Parathyroid adenoma (tissue), 2 donors: ENCODE measurements around the gene SHROOM3.

Experiments used
- H2AFZ ChIP-seq: fragments of 300-600 bp; sonication (generic); one replicate; pipeline ENCODE4 v1.7.0; 2017; ENCODE audit warnings: antibody characterized with exemption, mild to moderate bottlenecking
- H3K27ac ChIP-seq: fragments of 300-600 bp; sonication (generic); one replicate; pipeline ENCODE4 v1.7.0; 2017
- H3K27me3 ChIP-seq: fragments of 300-600 bp; sonication (generic); one replicate; pipeline ENCODE4 v1.7.0; 2017; ENCODE audit warnings: low read length; ENCODE audit not compliant: control insufficient read depth, insufficient read depth
- H3K36me3 ChIP-seq: fragments of 300-600 bp; sonication (generic); one replicate; pipeline ENCODE4 v1.7.0; 2017; ENCODE audit warnings: low read length; ENCODE audit not compliant: control insufficient read depth, insufficient read depth
- H3K4me1 ChIP-seq: fragments of 300-600 bp; sonication (generic); one replicate; pipeline ENCODE4 v1.7.0; 2017; ENCODE audit warnings: control low read depth
- H3K4me2 ChIP-seq: fragments of 300-600 bp; sonication (generic); one replicate; pipeline ENCODE4 v1.7.0; 2017; ENCODE audit warnings: low read length
- H3K4me3 ChIP-seq: fragments of 300-600 bp; sonication (generic); one replicate; pipeline ENCODE4 v1.7.0; 2017; ENCODE audit warnings: low read depth, low read length
- H3K79me2 ChIP-seq: fragments of 300-600 bp; sonication (generic); one replicate; pipeline ENCODE4 v1.7.0; 2017; ENCODE audit warnings: control low read depth
- H3K9ac ChIP-seq: fragments of 300-600 bp; sonication (generic); one replicate; pipeline ENCODE4 v1.7.0; 2017; ENCODE audit warnings: mild to moderate bottlenecking
- H3K9me3 ChIP-seq: fragments of 300-600 bp; sonication (generic); one replicate; pipeline ENCODE4 v1.7.0; 2017; ENCODE audit warnings: low read length; ENCODE audit not compliant: control insufficient read depth
- TF ChIP-seq, protein P1 (sequence below): fragments of 300-600 bp; sonication (generic); IDR thresholded peaks from one replicate; pipeline ENCODE4 v1.7.0; 2017; ENCODE audit warnings: antibody characterized with exemption, mild to moderate bottlenecking
- donor health status: primary hyperparathyroidism.

The SHROOM3 gene

DNA sequence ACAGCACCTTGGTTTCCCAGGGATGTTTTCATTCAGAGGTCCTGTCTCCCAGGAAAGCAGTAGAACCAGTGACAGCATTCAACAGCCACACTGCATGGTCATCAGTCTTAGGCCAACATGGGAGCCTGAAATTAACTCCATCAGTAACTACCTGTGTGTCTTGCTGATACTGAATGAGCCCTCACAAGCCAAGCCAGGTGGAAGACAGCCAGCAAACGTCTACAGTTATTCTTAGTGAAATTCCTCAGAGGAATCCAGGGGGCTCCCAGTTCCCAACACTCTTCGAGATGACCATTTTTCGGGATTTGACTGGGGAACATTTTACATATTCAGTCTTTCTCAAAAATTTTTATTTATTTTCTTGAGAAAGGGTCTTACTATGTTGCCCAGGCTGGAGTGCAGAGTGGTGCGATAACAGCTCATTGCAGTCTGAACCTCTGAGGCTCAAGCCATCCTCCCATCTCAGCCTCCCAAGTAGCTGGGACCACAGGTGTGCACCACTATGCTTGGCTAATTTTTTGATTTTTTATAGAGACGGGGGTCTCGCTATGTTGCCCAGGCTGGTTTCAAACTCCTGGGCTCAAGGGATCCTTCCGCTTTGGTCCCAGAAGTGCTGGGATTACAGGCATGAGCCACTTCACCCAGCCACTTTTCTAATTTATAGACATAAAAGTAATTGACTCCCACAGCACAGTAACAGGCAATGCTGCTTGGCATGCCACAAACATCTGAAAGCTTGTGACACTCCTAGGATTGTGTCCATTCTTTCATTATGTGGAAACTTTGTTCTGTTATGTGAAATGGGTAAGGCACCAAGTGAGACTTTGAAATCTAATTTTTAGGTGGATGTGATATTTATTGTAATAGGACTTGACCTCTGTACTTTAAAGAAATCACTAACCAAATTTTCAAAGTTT is 346.0 kb downstream of the SHROOM3 start:
- Histone ChIP-seq H3K36me3 (no peaks in the 10 kb centered on the region), H3K9me3 (no peaks in the 10 kb centered on the region), H3K27ac (no peak overlapping the region), H3K4me3 (no peak overlapping the region), H3K27me3 (no peaks in the 10 kb centered on the region), H3K79me2 (no peaks in the 10 kb centered on the region), H3K4me1 (no peaks in the 10 kb centered on the region), H3K4me2 (no peak overlapping the region), H3K9ac (no peak overlapping the region), H2AFZ (no peak overlapping the region)
- TF ChIP-seq, protein P1, sequence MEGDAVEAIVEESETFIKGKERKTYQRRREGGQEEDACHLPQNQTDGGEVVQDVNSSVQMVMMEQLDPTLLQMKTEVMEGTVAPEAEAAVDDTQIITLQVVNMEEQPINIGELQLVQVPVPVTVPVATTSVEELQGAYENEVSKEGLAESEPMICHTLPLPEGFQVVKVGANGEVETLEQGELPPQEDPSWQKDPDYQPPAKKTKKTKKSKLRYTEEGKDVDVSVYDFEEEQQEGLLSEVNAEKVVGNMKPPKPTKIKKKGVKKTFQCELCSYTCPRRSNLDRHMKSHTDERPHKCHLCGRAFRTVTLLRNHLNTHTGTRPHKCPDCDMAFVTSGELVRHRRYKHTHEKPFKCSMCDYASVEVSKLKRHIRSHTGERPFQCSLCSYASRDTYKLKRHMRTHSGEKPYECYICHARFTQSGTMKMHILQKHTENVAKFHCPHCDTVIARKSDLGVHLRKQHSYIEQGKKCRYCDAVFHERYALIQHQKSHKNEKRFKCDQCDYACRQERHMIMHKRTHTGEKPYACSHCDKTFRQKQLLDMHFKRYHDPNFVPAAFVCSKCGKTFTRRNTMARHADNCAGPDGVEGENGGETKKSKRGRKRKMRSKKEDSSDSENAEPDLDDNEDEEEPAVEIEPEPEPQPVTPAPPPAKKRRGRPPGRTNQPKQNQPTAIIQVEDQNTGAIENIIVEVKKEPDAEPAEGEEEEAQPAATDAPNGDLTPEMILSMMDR: no peak

DNA sequence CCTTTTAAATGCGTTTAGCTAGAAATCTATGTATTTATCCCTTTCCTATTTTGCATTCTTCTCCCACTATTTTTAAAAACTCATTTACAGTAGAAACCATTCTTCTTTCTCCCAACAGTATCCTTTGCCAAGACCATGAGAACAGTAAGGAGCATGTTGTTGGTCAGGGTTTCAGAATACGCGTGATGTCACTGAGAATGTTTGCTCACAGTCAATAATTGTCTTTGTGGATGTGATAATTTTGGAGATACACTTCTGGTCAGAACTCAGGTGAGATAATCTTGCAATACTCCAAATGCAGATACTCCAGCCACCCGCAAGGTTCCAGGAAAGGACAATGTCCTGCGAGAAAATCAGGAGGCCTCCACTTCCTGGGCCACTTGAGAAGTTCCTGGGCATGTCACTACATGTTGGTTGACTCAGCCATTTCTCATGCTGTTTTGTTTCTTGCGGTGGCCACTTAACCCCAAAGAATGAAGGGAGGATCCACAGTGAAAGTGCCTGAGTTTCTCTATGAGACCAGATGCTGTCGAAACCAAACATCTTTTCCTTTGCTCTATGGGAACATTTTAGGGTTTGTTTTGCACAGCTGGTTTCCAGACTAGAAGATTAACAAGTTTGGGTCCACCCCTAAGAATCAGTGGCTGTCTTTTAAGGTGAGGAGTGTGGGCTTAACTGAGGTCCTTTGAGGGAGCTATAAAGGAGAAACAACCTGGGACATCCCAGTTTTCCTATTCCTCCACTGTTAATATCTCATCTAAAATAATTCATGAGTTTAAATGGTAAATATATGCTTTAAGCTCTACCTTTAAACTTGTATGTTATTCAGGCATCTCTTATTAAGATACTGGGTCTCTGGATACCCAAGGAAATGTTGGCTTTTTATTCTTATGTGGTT is 346.9 kb downstream of the SHROOM3 start:
- Histone ChIP-seq H3K4me1 (no peaks in the 10 kb centered on the region), H2AFZ (no peak overlapping the region), H3K36me3 (no peaks in the 10 kb centered on the region), H3K4me3 (no peak overlapping the region), H3K9me3 (no peaks in the 10 kb centered on the region), H3K27ac (no peak overlapping the region), H3K79me2 (no peaks in the 10 kb centered on the region), H3K9ac (no peak overlapping the region), H3K4me2 (no peak overlapping the region), H3K27me3 (no peaks in the 10 kb centered on the region)
- TF ChIP-seq, protein P1: no peak

DNA sequence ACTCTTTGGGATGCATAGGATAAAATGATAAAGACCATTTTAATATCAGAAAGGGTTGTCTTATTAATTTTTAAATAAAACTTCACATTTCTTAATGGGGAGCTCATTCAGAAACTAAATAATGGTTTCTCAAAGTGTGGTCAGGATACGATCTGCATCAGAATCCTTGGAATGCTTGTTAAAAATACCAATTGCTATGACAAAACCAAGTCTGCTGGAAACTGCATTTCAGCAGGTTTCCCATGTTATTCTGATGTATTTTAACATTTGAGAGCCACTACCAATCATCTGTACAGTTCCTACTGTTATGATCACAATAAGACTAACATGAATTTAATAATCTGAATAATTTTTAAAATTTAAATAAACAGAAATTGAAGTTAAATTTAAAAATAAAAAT is 347.8 kb downstream of the SHROOM3 start:
- Histone ChIP-seq H3K4me2 (no peak overlapping the region), H3K36me3 (no peaks in the 10 kb centered on the region), H3K4me1 (no peaks in the 10 kb centered on the region), H3K9ac (no peak overlapping the region), H3K4me3 (no peak overlapping the region), H2AFZ (no peak overlapping the region), H3K27ac (no peak overlapping the region), H3K9me3 (no peaks in the 10 kb centered on the region), H3K79me2 (no peaks in the 10 kb centered on the region), H3K27me3 (no peaks in the 10 kb centered on the region)
- TF ChIP-seq, protein P1: no peak

DNA sequence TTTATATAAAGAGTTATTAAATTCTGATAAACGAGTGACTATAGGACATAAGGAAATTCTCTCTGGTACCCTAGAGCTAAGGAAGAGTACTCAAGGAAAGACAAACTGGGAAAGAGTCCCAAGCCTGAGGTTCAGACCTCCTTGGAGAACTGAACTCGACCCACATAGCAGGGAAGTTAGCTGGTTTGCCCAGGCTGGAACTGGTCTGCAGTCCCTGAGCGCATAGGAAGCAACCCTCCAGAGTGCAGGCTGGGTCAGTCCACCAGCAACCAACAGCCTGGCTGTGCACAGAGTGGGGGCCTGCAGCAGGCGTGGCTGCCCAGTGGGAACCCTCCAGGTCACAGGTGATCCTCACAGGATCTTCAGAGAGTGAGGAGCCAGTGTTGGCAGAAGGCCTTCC is 348.8 kb downstream of the SHROOM3 start:
- Histone ChIP-seq H3K4me2 (no peak overlapping the region), H3K9me3 (no peaks in the 10 kb centered on the region)

More for the DNA sequence above, 348.8 kb downstream of the SHROOM3 start:
- TF ChIP-seq, protein P1: no peak
- Histone ChIP-seq H3K4me1 (no peaks in the 10 kb centered on the region), H3K9ac (no peak overlapping the region), H3K27me3 (no peaks in the 10 kb centered on the region), H2AFZ (no peak overlapping the region), H3K4me3 (no peak overlapping the region), H3K27ac (no peak overlapping the region), H3K79me2 (no peaks in the 10 kb centered on the region), H3K36me3 (no peaks in the 10 kb centered on the region)
